CD4-positive, alpha-beta memory T cell (primary cell): ENCODE data around the gene STK39. TPM values are rescaled to one million over a fixed set of nuclear protein-coding genes. Genes with fewer than 3 reads are reported as not detected.

Experiments used
- CTCF ChIA-PET: fragments of 350-600 bp; sonication (Branson Sonifier 250); formaldehyde crosslinking; loops from one replicate; lab custom pipeline; 2021; ENCODE audit warnings: inconsistent platforms; ENCODE audit not compliant: partially characterized antibody; lab: Charles Lee
- POLR2A ChIA-PET: fragments of 350-600 bp; sonication (Branson Sonifier 250); formaldehyde crosslinking; loops from one replicate; lab custom pipeline; 2021; ENCODE audit not compliant: partially characterized antibody; lab: Charles Lee
- DNase-seq, 5 donors: peaks; one replicate each; pipeline versions ENCODE4 v3.0.0 to v3.0.0-alpha.2; 2020 to 2022; ENCODE audit warnings: mixed read lengths in 1 of 5
- H3K27ac ChIP-seq: one replicate; pipeline ENCODE4 v1.7.0; 2013; ENCODE audit warnings: low read depth, low read length
- H3K27me3 ChIP-seq: 2 replicates; pipeline ENCODE4 v1.7.0; 2013; ENCODE audit warnings: mild to moderate bottlenecking, low read length, moderate library complexity; ENCODE audit not compliant: insufficient read depth
- H3K36me3 ChIP-seq: 2 replicates; pipeline ENCODE4 v1.7.0; 2013; ENCODE audit warnings: mild to moderate bottlenecking, low read length, moderate library complexity; ENCODE audit not compliant: insufficient read depth
- H3K4me1 ChIP-seq: 2 replicates; pipeline ENCODE4 v1.7.0; 2013; ENCODE audit warnings: mild to moderate bottlenecking, low read length, moderate library complexity; ENCODE audit not compliant: insufficient read depth
- H3K4me3 ChIP-seq, 2 donors: one replicate each; pipeline ENCODE4 v1.7.0; 2013; ENCODE audit warnings: low read length in 2 of 2, mild to moderate bottlenecking in 1 of 2
- H3K9me3 ChIP-seq, 2 donors: one replicate each; pipeline ENCODE4 v1.7.0; 2013; ENCODE audit warnings: low read length in 2 of 2, control low read depth in 1 of 2; ENCODE audit not compliant: control insufficient read depth in 1 of 2
- H3K27ac Mint-ChIP-seq, 7 donors: one replicate each; pipeline ENCODE4 v1.8.0; 2020 to 2021; ENCODE audit warnings: mixed read lengths in 7 of 7, mild to moderate bottlenecking in 6 of 7, inconsistent platforms in 3 of 7, moderate library complexity in 3 of 7
- H3K27me3 Mint-ChIP-seq, 2 donors: one replicate each; pipeline ENCODE4 v1.8.0; 2020 to 2021; ENCODE audit warnings: mixed read lengths in 2 of 2
- H3K36me3 Mint-ChIP-seq, 2 donors: one replicate each; pipeline ENCODE4 v1.8.0; 2020 to 2021; ENCODE audit warnings: mixed read lengths in 2 of 2, inconsistent platforms in 1 of 2, mild to moderate bottlenecking in 1 of 2
- H3K4me1 Mint-ChIP-seq, 4 donors: one replicate each; pipeline ENCODE4 v1.8.0; 2020 to 2021; ENCODE audit warnings: mixed read lengths in 4 of 4, mild to moderate bottlenecking in 1 of 4
- H3K4me3 Mint-ChIP-seq, 8 donors: one replicate each; pipeline ENCODE4 v1.8.0; 2020 to 2021; ENCODE audit warnings: mixed read lengths in 8 of 8, mild to moderate bottlenecking in 7 of 8, moderate library complexity in 6 of 8, inconsistent platforms in 3 of 8
- H3K9me3 Mint-ChIP-seq, 8 donors: one replicate each; pipeline ENCODE4 v1.8.0; 2020 to 2021; ENCODE audit warnings: mixed read lengths in 8 of 8, mild to moderate bottlenecking in 5 of 8, inconsistent platforms in 3 of 8, moderate library complexity in 1 of 8
- intact Hi-C: fragments of 100-400 bp; cut with micrococcal nuclease; formaldehyde crosslinking; loops from one replicate; pipeline ENCODE4 v1.15.1; 2023
- polyA plus RNA-seq, 2 donors: library from polyadenylated mRNA; unstranded; fragments of 300-500 nt; fragmentation: Illumina TruSeq; gene quantifications; one replicate each; pipeline ENCODE4 v1.2.3, GENCODE V29; 2021
- total RNA-seq, 2 experiments: library from RNA; stranded (reverse); gene quantifications; one replicate each; pipeline ENCODE4 v1.2.3, GENCODE V29; 2021

Gene STK39
- total and polyA plus RNA-seq, 4 experiments from 2014 or later, result 4.9 to 27.3 (median 18.2) TPM

DNA sequence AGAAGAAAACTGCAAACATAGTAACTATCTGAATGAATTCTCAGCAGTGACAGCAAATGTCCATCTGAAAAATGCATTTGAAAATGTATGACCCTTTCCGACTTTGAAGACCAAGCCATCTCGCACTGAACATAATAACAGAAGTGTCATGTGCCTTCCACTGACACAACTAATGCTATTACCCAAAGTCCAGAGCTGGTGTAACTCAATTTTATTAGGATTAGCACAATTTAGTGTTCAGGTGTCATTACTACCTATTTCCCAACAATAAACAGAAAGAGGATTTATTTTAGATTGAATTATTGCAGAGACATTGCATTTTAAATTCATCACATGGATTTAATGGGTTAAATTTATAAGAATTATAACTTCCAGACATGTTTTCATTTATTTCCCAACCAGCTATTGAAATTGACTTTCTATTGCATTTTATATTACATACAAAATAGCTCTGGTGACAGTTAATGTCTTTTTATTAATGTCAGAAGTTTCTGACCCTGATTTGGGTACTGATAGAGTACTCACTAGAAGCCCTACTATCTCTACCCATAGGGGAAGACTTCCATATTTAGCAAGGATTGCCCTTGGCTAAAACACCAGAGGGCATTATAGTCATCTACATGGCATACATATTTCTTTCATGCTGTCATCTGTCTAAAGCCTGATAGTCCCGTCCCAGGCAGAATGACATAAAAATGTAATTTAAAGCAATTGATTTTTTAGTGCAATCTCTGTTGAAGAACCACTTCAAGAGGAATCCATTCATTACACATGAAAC is 7.0 kb upstream of the STK39 start:
- Histone ChIP-seq H3K27me3 (no peaks in the 10 kb centered on the region), H3K4me1 (no peaks in the 10 kb centered on the region), H3K9me3 (no peaks in the 10 kb centered on the region), H3K4me3 (no peak overlapping the region), H3K36me3 (no peaks in the 10 kb centered on the region), H3K27ac (no peak overlapping the region)
- ChIA-PET CTCF (no interaction called here), POLR2A (no interaction called here)
- DNase-seq, result no peak
- no peaks in the 10 kb centered on the region for H3K27me3 Mint-ChIP-seq
- peaks cover 0 to 12% (median 10%) of the 10 kb centered on the region in 8 donors for H3K9me3 Mint-ChIP-seq
- peaks cover 0 to 8% of the 10 kb centered on the region in 2 donors for H3K36me3 Mint-ChIP-seq
- H3K27ac Mint-ChIP-seq, result no peak overlapping the region
- peaks cover 0 to 5% (median under 1%) of the 10 kb centered on the region in 4 donors for H3K4me1 Mint-ChIP-seq
- no peak overlapping the region for H3K4me3 Mint-ChIP-seq
- intact Hi-C loops, result no loop called here

DNA sequence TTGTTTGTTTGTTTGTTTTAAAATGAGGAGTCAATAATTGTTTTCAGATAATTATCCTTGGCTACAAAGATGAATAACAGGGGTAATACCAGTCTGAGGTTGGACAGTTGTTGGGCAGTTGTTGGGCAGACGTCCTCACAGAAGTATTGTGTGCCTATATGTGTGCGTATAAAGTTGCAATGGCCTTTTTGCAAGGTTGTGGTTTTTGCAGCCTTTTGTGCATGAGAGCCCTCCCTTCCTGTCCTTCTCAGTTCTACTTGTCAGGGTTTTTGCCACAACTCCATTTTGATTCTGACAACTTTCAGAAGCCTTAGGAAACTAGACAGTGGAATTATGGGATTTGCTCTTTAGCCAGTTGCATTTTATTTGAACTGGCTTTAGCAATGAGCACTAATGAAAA is 6.0 kb upstream of the STK39 start:
- POLR2A ChIA-PET, result no interaction called here

DNA sequence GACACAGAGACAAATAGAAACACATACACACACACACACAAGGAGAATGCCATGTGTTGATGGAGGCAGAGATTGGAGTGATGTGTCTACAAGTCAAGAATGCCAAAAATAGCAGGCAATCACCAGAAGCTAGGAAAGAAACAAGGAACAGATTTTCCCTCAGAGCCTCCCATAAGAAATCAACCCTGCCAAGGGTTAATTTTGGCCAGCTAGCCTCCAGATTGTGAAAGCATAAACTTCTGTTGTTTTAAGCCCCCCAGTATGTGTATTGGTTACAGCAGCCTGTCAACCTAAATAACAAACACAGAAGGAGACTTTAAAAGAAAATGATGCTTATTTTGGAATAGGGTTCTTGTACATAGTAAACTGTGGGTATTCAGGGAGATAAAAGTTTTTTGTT is 5.6 kb upstream of the STK39 start:
- intact Hi-C loops, result no loop called here
- Histone ChIP-seq H3K27ac (no peak overlapping the region), H3K4me1 (peaks cover 7% of the 10 kb centered on the region), H3K4me3 (no peak overlapping the region), H3K9me3 (no peaks in the 10 kb centered on the region), H3K27me3 (no peaks in the 10 kb centered on the region), H3K36me3 (no peaks in the 10 kb centered on the region)
- H3K27me3 Mint-ChIP-seq, result no peaks in the 10 kb centered on the region
- ChIA-PET POLR2A (no interaction called here), CTCF (no interaction called here)
- DNase-seq, result no peak
- peak overlapping the region in 1 of 8 donors; percentile 45 for H3K4me3 Mint-ChIP-seq
- peaks cover 0 to 3% (median 0%) of the 10 kb centered on the region in 8 donors for H3K9me3 Mint-ChIP-seq
- no peaks in the 10 kb centered on the region for H3K36me3 Mint-ChIP-seq
- peaks cover 0 to 13% (median 5%) of the 10 kb centered on the region in 4 donors for H3K4me1 Mint-ChIP-seq
- H3K27ac Mint-ChIP-seq, result no peak overlapping the region

More for the DNA sequence above, 6.0 kb upstream of the STK39 start:
- H3K4me1 Mint-ChIP-seq, result peaks cover 0 to 9% (median 3%) of the 10 kb centered on the region in 4 donors
- intact Hi-C loops, result no loop called here
- peaks cover 0 to 3% (median under 1%) of the 10 kb centered on the region in 8 donors for H3K9me3 Mint-ChIP-seq
- no peaks in the 10 kb centered on the region for H3K36me3 Mint-ChIP-seq
- Histone ChIP-seq H3K4me1 (peaks cover 3% of the 10 kb centered on the region), H3K27me3 (no peaks in the 10 kb centered on the region), H3K9me3 (no peaks in the 10 kb centered on the region), H3K4me3 (no peak overlapping the region), H3K36me3 (no peaks in the 10 kb centered on the region), H3K27ac (no peak overlapping the region)
- H3K27me3 Mint-ChIP-seq, result no peaks in the 10 kb centered on the region
- no peak overlapping the region for H3K27ac Mint-ChIP-seq
- DNase-seq, result no peak
- CTCF ChIA-PET, result no interaction called here
- peak overlapping the region in 1 of 8 donors; percentile 45 for H3K4me3 Mint-ChIP-seq

DNA sequence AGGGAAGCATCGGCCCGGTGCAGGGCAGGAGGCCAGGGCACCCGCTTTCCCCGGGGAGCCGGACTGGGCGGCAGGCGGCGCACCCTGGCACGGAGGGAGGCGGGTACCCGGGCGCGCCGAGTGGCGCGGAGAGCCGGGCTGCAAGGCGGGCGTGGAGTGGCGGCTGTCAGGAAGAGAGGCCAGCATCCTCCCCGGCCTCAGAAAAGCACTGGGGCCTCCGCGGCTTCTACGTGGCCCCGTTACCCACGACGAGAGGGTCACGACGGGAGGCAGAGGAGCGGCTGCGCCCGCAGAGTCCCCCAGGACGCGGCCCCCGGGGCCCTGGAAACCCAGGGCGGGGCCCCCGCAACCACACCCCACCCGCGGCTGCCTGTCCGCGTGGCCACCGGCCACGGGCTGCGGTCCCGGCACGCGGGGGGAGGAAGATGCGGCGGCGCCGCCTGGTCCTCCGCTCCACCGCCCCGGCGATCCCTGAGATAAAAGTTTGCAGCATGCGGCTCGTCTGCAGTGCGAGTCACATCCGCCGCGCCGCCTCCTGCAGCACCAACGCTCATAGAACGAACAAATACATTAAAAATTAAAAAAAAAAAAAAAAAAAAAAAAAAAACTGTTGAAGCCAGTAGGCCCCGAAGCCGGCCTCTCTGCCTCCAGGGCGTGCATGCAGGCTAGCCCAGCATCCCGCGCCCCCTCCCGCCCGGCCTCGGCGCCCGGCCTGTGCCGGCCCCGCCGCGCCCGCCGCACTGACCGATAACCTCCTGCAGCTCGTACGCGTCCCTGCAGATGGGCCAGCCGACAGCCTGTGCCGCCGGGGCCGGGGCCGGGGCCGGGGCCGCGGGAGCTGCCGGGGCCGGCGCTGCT is 683 bp downstream of the STK39 start:
- H3K9me3 Mint-ChIP-seq, result no peaks in the 10 kb centered on the region
- POLR2A ChIA-PET, result interaction anchor here (0.8 to 2.2 kb wide), 6 partner anchors 35 to 101 kb away, joined by 3 to 7 read pairs (median 4); no protein-coding TSS in a partner anchor

DNA sequence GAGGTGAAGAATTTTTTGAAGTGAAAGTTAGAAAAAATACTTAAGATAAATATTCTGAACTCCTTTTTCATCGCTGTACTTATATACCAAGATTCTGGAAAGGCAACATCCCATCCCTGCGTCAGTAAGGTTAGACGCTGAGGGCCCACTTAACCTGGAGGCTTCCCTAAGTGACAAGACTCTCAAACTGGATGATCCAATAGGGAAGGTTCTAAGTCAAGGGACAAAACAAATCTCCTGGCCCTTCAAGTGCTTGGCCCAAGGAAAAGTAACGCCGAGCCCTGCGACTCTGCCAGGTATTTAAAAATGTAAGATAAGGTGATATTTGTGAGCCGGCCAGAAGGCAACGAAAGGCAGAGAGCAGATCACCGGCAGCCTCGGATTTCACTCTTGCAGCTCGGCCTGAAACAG is 1.3 kb downstream of the STK39 start:
- POLR2A ChIA-PET, result interaction anchor here (1.0 to 2.2 kb wide), 3 partner anchors 35 to 1552 kb away, joined by 3 to 6 read pairs (median 3); partner anchors contain the start of gene SSB
- H3K9me3 Mint-ChIP-seq, result no peaks in the 10 kb centered on the region
- no peaks in the 10 kb centered on the region for H3K27me3 ChIP-seq
- peak overlapping the region; percentile 88 to 93 (median 93) for H3K4me3 Mint-ChIP-seq
- CTCF ChIA-PET, result interaction anchor here (0.9 to 1.9 kb wide), 4 partner anchors 15 to 117 kb away, joined by 3 to 8 read pairs (median 4); no protein-coding TSS in a partner anchor
- H3K27me3 Mint-ChIP-seq, result no peaks in the 10 kb centered on the region
- H3K4me3 ChIP-seq, result peak overlapping the region; percentile 58 to 66
- H3K36me3 ChIP-seq, result no peaks in the 10 kb centered on the region
- intact Hi-C loops, result loop anchor here (2.0 to 10.0 kb wide), 4 partner anchors 91 to 649 kb away; partner anchors contain the start of genes CERS6 and SPC25
- no peaks in the 10 kb centered on the region for H3K9me3 ChIP-seq
- peaks cover 26 to 53% (median 32%) of the 10 kb centered on the region in 4 donors for H3K4me1 Mint-ChIP-seq
- H3K36me3 Mint-ChIP-seq, result peaks cover 0 to 10% of the 10 kb centered on the region in 2 donors
- DNase-seq, result no peak
- peaks cover 55% of the 10 kb centered on the region for H3K4me1 ChIP-seq
- peak overlapping the region; percentile 89 to 96 (median 94) for H3K27ac Mint-ChIP-seq
- peak overlapping the region; percentile 66 for H3K27ac ChIP-seq

More for the DNA sequence above, 683 bp downstream of the STK39 start:
- Histone ChIP-seq H3K9me3 (no peaks in the 10 kb centered on the region), H3K4me1 (peaks cover 49% of the 10 kb centered on the region), H3K36me3 (no peaks in the 10 kb centered on the region), H3K4me3 (peak overlapping the region; percentile 58 to 66), H3K27me3 (no peaks in the 10 kb centered on the region), H3K27ac (peak overlapping the region; percentile 66)
- H3K27ac Mint-ChIP-seq, result peak overlapping the region; percentile 89 to 96 (median 96)
- peaks cover 26 to 53% (median 32%) of the 10 kb centered on the region in 4 donors for H3K4me1 Mint-ChIP-seq
- CTCF ChIA-PET, result interaction anchor here (1.8 to 1.9 kb wide), 2 partner anchors 16 to 91 kb away, joined by 4 to 8 read pairs; no protein-coding TSS in a partner anchor
- H3K4me3 Mint-ChIP-seq, result peak overlapping the region; percentile 91 to 94 (median 93)
- intact Hi-C loops, result loop anchor here (1.0 to 10.0 kb wide), 5 partner anchors 53 to 648 kb away; partner anchors contain the start of genes CERS6 and SPC25
- H3K36me3 Mint-ChIP-seq, result peaks cover 0 to 10% of the 10 kb centered on the region in 2 donors
- H3K27me3 Mint-ChIP-seq, result no peaks in the 10 kb centered on the region
- DNase-seq, result peak; percentile 86 to 95 (median 88)

DNA sequence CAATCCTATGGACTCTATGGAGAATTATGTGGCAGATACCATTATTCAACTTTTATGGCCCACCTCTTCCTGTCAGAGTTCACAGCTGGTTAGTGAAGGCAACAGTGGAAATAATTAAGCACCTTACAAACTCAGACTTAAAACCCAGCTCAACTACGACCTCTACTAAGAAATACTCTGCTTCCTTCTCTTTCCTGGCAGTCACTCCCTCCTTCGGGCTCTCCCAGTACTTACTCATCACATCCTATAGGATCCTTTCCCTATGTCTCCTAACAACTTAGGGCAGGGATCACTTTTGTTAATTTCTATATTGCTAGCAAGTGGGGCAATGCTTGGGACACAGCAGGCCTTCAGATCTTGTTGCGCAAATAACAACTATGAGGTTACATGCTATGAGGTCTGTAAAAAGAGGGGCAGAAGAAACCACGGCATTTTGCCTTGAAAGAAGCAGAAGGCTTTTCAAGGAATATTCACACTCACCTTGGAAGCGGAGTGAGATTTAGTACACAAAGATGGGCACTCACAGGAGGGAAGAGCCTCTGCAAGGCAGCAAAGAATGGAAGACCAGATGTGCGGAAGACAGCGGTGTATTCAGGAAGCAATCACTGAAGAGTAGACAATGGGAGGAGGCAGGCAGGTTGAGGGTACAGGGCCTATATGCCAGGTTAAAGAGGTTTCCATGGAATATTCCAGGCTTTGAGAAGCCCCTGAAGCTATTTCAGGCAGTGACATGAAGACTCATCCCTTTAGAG is 2.1 kb downstream of the STK39 start:
- no peaks in the 10 kb centered on the region for H3K9me3 ChIP-seq
- peak overlapping the region; percentile 31 for H3K27ac ChIP-seq
- H3K4me1 Mint-ChIP-seq, result peaks cover 26 to 53% (median 32%) of the 10 kb centered on the region in 4 donors
- intact Hi-C loops, result loop anchor here (1.0 to 10.0 kb wide), 7 partner anchors 11 to 650 kb away; partner anchors contain the start of genes CERS6 and SPC25
- no peaks in the 10 kb centered on the region for H3K9me3 Mint-ChIP-seq
- CTCF ChIA-PET, result interaction anchor here (0.8 to 1.9 kb wide), 5 partner anchors 14 to 864 kb away, joined by 3 to 8 read pairs (median 3); no protein-coding TSS in a partner anchor
- DNase-seq, result no peak
- no peaks in the 10 kb centered on the region for H3K27me3 ChIP-seq
- H3K36me3 Mint-ChIP-seq, result peaks cover 0 to 10% of the 10 kb centered on the region in 2 donors
- H3K27me3 Mint-ChIP-seq, result no peaks in the 10 kb centered on the region
- H3K4me3 Mint-ChIP-seq, result peak overlapping the region; percentile 73 to 93 (median 92)
- H3K27ac Mint-ChIP-seq, result peak overlapping the region; percentile 79 to 93 (median 89)
- no peaks in the 10 kb centered on the region for H3K36me3 ChIP-seq
- POLR2A ChIA-PET, result interaction anchor here (1.0 to 2.2 kb wide), 4 partner anchors 34 to 1553 kb away, joined by 3 to 6 read pairs (median 3); partner anchors contain the start of gene SSB
- peaks cover 64% of the 10 kb centered on the region for H3K4me1 ChIP-seq
- H3K4me3 ChIP-seq, result peak overlapping the region in 1 of 2 donors; percentile 12
